ENCODE data around the gene TMPRSS2.
"Not testable (repeated sequence)": the region's sequence is repeated elsewhere in the genome, so short reads cannot be mapped to it uniquely, and the experiment has no call there.

Gene TMPRSS2

DNA sequence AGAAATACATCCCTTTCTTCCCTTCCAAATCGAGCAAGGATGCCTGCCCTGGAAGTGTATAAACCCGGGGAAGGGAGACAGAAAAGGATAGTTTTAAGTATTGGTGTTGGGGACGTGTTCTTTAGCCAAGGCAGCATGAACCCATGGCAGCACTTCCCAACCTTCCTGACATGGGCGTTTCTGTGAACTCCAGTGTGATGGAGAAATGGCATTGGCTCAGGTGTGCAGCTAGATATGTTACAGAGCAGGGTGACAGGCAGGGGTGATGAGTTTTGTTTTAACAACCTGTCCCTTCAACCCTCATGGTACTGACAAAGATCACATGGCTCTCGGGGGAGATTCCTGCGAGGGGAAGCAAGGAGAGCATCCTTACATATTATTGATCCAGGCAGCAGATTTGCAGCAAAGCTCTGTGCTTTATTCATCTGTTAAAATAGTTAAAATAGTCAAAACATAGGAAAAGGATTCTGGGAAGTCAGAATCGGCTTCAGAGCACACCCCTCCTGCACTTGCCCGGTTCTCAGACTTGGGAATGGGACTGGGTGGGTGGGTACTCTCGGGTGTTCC lies 78.0 kb downstream of the TMPRSS2 start:
- H3K27me3 ChIP-seq (ENCODE audit: control insufficient read depth in 1 of 2, insufficient read depth in 2 of 2, low read length in 2 of 2): no peaks in the 10 kb centered on the region
- no peak overlapping the region for H3K4me3 ChIP-seq (ENCODE audit: low read depth in 1 of 2, low read length in 2 of 2)
- H3K9me3 ChIP-seq (ENCODE audit: control insufficient read depth in 1 of 2, low read length in 2 of 2): no peaks in the 10 kb centered on the region
- H3K9ac ChIP-seq (ENCODE audit: low read depth in 1 of 2, low read length in 2 of 2): no peak overlapping the region
- peaks cover 21 to 55% of the 10 kb centered on the region in 2 donors for H3K36me3 ChIP-seq (ENCODE audit: control insufficient read depth in 1 of 2, insufficient read depth in 2 of 2, low read length in 2 of 2)
- peaks cover 22 to 26% of the 10 kb centered on the region in 2 donors for H3K4me1 ChIP-seq (ENCODE audit: control insufficient read depth in 1 of 2, insufficient read depth in 2 of 2, low read length in 2 of 2)
- H3K27ac ChIP-seq (ENCODE audit: low read depth, low read length): no peak overlapping the region

GRCh38 chr21:41429305-41429704 lies 78.7 kb downstream of the TMPRSS2 start:
- no peak overlapping the region for H3K4me3 ChIP-seq (ENCODE audit: low read depth in 1 of 2, low read length in 2 of 2)
- peaks cover 21 to 50% of the 10 kb centered on the region in 2 donors for H3K36me3 ChIP-seq (ENCODE audit: control insufficient read depth in 1 of 2, insufficient read depth in 2 of 2, low read length in 2 of 2)
- H3K9me3 ChIP-seq (ENCODE audit: control insufficient read depth in 1 of 2, low read length in 2 of 2): no peaks in the 10 kb centered on the region
- no peak overlapping the region for H3K9ac ChIP-seq (ENCODE audit: low read depth in 1 of 2, low read length in 2 of 2)
- H3K4me1 ChIP-seq (ENCODE audit: control insufficient read depth in 1 of 2, insufficient read depth in 2 of 2, low read length in 2 of 2): peaks cover 22 to 26% of the 10 kb centered on the region in 2 donors
- no peaks in the 10 kb centered on the region for H3K27me3 ChIP-seq (ENCODE audit: control insufficient read depth in 1 of 2, insufficient read depth in 2 of 2, low read length in 2 of 2)
- no peak overlapping the region for H3K27ac ChIP-seq (ENCODE audit: low read depth, low read length)

- Histone ChIP-seq H3K36me3 (ENCODE audit: control insufficient read depth in 1 of 2, insufficient read depth in 2 of 2, low read length in 2 of 2) (peaks cover 18 to 50% of the 10 kb centered on the region in 2 donors), H3K4me3 (ENCODE audit: low read depth in 1 of 2, low read length in 2 of 2) (no peak overlapping the region), H3K27ac (ENCODE audit: low read depth, low read length) (no peak overlapping the region), H3K9ac (ENCODE audit: low read depth in 1 of 2, low read length in 2 of 2) (no peak overlapping the region), H3K9me3 (ENCODE audit: control insufficient read depth in 1 of 2, low read length in 2 of 2) (no peaks in the 10 kb centered on the region), H3K27me3 (ENCODE audit: control insufficient read depth in 1 of 2, insufficient read depth in 2 of 2, low read length in 2 of 2) (no peaks in the 10 kb centered on the region), H3K4me1 (ENCODE audit: control insufficient read depth in 1 of 2, insufficient read depth in 2 of 2, low read length in 2 of 2) (peaks cover 22 to 26% of the 10 kb centered on the region in 2 donors)
These were observed 79.1 kb downstream of the TMPRSS2 start for GRCh38 chr21:41428847-41429246.

DNA sequence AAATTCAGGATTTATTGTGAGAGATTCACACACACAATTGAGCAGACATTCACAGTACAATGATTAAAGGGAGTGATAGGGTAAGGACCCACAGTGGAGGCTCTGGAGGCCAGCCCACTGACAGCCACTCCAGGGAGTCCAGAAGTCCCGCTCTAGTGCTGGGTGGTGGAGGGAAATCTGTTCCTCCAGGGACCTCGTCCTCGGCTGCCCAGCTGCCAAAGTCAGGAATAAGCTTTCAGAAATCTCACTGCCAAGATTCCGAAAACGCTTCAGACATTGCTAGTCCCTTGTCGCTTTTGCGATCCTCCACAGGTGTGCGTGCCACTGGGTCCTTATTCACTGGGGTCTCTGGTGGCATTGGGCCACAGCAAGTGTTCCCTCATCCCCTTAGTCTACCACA lies 79.6 kb downstream of the TMPRSS2 start:
- Histone ChIP-seq H3K4me1 (ENCODE audit: control insufficient read depth in 1 of 2, insufficient read depth in 2 of 2, low read length in 2 of 2) (peaks cover 22 to 26% of the 10 kb centered on the region in 2 donors), H3K27me3 (ENCODE audit: control insufficient read depth in 1 of 2, insufficient read depth in 2 of 2, low read length in 2 of 2) (no peaks in the 10 kb centered on the region), H3K36me3 (ENCODE audit: control insufficient read depth in 1 of 2, insufficient read depth in 2 of 2, low read length in 2 of 2) (peaks cover 15 to 44% of the 10 kb centered on the region in 2 donors), H3K9me3 (ENCODE audit: control insufficient read depth in 1 of 2, low read length in 2 of 2) (no peaks in the 10 kb centered on the region), H3K9ac (ENCODE audit: low read depth in 1 of 2, low read length in 2 of 2) (no peak overlapping the region), H3K27ac (ENCODE audit: low read depth, low read length) (no peak overlapping the region), H3K4me3 (ENCODE audit: low read depth in 1 of 2, low read length in 2 of 2) (no peak overlapping the region)

DNA sequence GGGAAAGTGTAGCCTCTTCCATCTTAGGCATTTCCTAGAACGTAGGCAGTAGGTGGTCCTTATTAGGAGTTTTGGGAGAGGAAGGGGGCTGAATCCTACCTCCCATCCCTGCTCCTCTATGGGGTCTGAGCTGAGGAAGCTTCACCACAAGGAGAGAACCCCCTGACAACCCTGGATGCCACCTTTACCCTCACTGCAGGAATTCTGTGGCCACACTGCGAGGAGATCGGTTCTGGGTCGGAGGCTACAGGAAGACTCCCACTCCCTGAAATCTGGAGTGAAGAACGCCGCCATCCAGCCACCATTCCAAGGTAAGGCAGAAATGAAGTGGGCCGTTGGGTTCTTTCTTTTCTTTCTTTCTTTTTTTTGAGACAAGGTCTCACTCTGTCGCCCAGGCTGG lies 80.4 kb downstream of the TMPRSS2 start:
- peaks cover 12 to 37% of the 10 kb centered on the region in 2 donors for H3K36me3 ChIP-seq (ENCODE audit: control insufficient read depth in 1 of 2, insufficient read depth in 2 of 2, low read length in 2 of 2)
- no peak overlapping the region for H3K4me3 ChIP-seq (ENCODE audit: low read depth in 1 of 2, low read length in 2 of 2)
- no peaks in the 10 kb centered on the region for H3K27me3 ChIP-seq (ENCODE audit: control insufficient read depth in 1 of 2, insufficient read depth in 2 of 2, low read length in 2 of 2)
- peaks cover 16 to 20% of the 10 kb centered on the region in 2 donors for H3K4me1 ChIP-seq (ENCODE audit: control insufficient read depth in 1 of 2, insufficient read depth in 2 of 2, low read length in 2 of 2)
- H3K9me3 ChIP-seq (ENCODE audit: control insufficient read depth in 1 of 2, low read length in 2 of 2): no peaks in the 10 kb centered on the region
- no peak overlapping the region for H3K27ac ChIP-seq (ENCODE audit: low read depth, low read length)
- H3K9ac ChIP-seq (ENCODE audit: low read depth in 1 of 2, low read length in 2 of 2): no peak overlapping the region

DNA sequence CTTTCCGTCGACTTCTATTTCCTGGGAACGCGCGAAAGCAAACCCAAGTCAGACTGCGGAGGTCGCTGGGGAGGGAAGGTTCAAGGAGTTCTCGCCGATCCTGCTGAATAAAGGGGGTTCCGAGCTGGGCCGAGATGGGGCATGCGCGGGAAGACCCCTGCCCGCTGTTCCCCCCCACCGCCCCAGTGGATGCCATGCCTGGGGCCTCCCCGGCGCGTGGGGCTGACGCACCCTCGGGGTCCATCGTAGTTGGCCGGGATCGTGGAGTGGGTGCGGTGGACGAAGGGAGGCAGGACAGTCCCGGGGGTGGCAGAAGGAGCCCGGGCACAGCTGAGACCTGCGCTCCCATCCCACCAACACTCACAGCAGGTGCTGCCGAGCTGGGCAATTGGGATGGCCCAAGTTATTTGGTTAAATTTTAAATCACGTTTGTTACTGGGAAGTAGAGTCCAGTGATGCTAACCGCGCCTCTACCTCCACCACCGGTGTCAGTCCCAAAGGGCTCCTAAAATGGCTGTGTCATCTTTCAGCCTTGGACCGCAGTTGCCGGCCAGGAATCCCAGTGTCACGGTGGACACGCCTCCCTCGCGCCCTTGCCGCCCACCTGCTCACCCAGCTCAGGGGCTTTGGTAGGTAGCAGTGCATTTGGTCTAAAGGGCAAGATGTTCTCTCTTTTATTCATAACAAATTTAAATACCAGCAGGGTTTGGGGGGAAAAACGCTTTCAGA lies 81.1 kb downstream of the TMPRSS2 start:
- Histone ChIP-seq H3K4me3 (ENCODE audit: low read depth in 1 of 2, low read length in 2 of 2) (peak overlapping the region; percentile 65 to 86), H3K36me3 (ENCODE audit: control insufficient read depth in 1 of 2, insufficient read depth in 2 of 2, low read length in 2 of 2) (peaks cover 12 to 30% of the 10 kb centered on the region in 2 donors), H3K9me3 (ENCODE audit: control insufficient read depth in 1 of 2, low read length in 2 of 2) (no peaks in the 10 kb centered on the region), H3K27ac (ENCODE audit: low read depth, low read length) (no peak overlapping the region), H3K9ac (ENCODE audit: low read depth in 1 of 2, low read length in 2 of 2) (peak overlapping the region; percentile 50 to 89), H3K27me3 (ENCODE audit: control insufficient read depth in 1 of 2, insufficient read depth in 2 of 2, low read length in 2 of 2) (no peaks in the 10 kb centered on the region), H3K4me1 (ENCODE audit: control insufficient read depth in 1 of 2, insufficient read depth in 2 of 2, low read length in 2 of 2) (peaks cover 10 to 14% of the 10 kb centered on the region in 2 donors)

- peaks cover 8 to 12% of the 10 kb centered on the region in 2 donors for H3K4me1 ChIP-seq (ENCODE audit: control insufficient read depth in 1 of 2, insufficient read depth in 2 of 2, low read length in 2 of 2)
- H3K9ac ChIP-seq (ENCODE audit: low read depth in 1 of 2, low read length in 2 of 2): peak within 1 kb of the TSS; percentile 50 to 89
- no peaks in the 10 kb centered on the region for H3K9me3 ChIP-seq (ENCODE audit: control insufficient read depth in 1 of 2, low read length in 2 of 2)
- H3K36me3 ChIP-seq (ENCODE audit: control insufficient read depth in 1 of 2, insufficient read depth in 2 of 2, low read length in 2 of 2): peaks cover 12 to 24% of the 10 kb centered on the region in 2 donors
- H3K27ac ChIP-seq (ENCODE audit: low read depth, low read length): peak within 1 kb of the TSS; percentile 53
- H3K27me3 ChIP-seq (ENCODE audit: control insufficient read depth in 1 of 2, insufficient read depth in 2 of 2, low read length in 2 of 2): no peaks in the 10 kb centered on the region
- H3K4me3 ChIP-seq (ENCODE audit: low read depth in 1 of 2, low read length in 2 of 2): peak within 1 kb of the TSS; percentile 65 to 86
These were observed 81.8 kb downstream of the TMPRSS2 start, which contains the start of gene MX1 for GRCh38 chr21:41425954-41426675. MX1 (plus strand) TSS chr21:41426239; CDS start chr21:41432071, 5,832 bp downstream.

DNA sequence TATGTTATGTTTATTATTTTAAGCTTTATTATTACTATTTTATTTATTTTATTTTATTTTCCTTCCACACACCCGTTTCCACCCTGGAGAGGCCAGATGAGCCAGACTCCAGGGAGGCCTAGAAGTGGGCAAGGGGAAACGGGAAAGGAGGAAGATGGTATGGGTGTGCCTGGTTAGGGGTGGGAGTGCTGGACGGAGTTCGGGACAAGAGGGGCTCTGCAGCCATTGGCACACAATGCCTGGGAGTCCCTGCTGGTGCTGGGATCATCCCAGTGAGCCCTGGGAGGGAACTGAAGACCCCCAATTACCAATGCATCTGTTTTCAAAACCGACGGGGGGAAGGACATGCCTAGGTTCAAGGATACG lies 82.4 kb downstream of the TMPRSS2 start:
- peak overlapping the region; percentile 65 to 86 for H3K4me3 ChIP-seq (ENCODE audit: low read depth in 1 of 2, low read length in 2 of 2)
- no peaks in the 10 kb centered on the region for H3K27me3 ChIP-seq (ENCODE audit: control insufficient read depth in 1 of 2, insufficient read depth in 2 of 2, low read length in 2 of 2)
- H3K9me3 ChIP-seq (ENCODE audit: control insufficient read depth in 1 of 2, low read length in 2 of 2): no peaks in the 10 kb centered on the region
- peak overlapping the region; percentile 50 to 89 for H3K9ac ChIP-seq (ENCODE audit: low read depth in 1 of 2, low read length in 2 of 2)
- H3K4me1 ChIP-seq (ENCODE audit: control insufficient read depth in 1 of 2, insufficient read depth in 2 of 2, low read length in 2 of 2): peaks cover 8 to 15% of the 10 kb centered on the region in 2 donors
- H3K27ac ChIP-seq (ENCODE audit: low read depth, low read length): peak overlapping the region; percentile 53
- H3K36me3 ChIP-seq (ENCODE audit: control insufficient read depth in 1 of 2, insufficient read depth in 2 of 2, low read length in 2 of 2): peaks cover 12 to 19% of the 10 kb centered on the region in 2 donors

DNA sequence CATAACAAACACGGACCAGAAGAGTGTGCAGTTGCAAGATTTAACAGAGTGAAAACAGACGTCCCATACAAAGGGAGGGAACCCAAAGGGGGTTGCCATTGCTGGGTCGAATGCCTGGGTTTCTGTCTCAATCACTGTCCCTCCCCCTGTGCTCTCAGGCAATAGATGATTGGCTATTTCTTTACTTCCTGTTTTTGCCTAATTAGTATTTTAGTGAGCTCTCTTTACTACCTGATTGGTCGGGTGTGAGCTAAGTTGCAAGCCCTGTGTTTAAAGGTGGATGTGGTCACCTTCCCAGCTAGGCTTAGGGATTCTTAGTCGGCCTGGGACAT lies 84.7 kb downstream of the TMPRSS2 start:
- not testable (repeated sequence) for H3K27ac ChIP-seq (ENCODE audit: low read depth, low read length); H3K36me3 ChIP-seq (ENCODE audit: control insufficient read depth in 1 of 2, insufficient read depth in 2 of 2, low read length in 2 of 2); H3K4me3 ChIP-seq (ENCODE audit: low read depth in 1 of 2, low read length in 2 of 2); H3K27me3 ChIP-seq (ENCODE audit: control insufficient read depth in 1 of 2, insufficient read depth in 2 of 2, low read length in 2 of 2); H3K9me3 ChIP-seq (ENCODE audit: control insufficient read depth in 1 of 2, low read length in 2 of 2); H3K9ac ChIP-seq (ENCODE audit: low read depth in 1 of 2, low read length in 2 of 2)
- peaks cover 8 to 20% of the 10 kb centered on the region in 2 donors for H3K4me1 ChIP-seq (ENCODE audit: control insufficient read depth in 1 of 2, insufficient read depth in 2 of 2, low read length in 2 of 2)
